Stomach (tissue), 9 donors: ENCODE measurements around the gene DENND2D. TPM values are rescaled to one million over a fixed set of nuclear protein-coding genes. Genes with fewer than 3 reads are reported as not detected.

Source experiments
- DNase-seq, 2 donors: peaks; one replicate each; pipeline versions ENCODE4 v3.0.0 to v3.0.0-alpha.2; 2013 to 2019
- H3K27ac ChIP-seq, 5 donors: fragments of 200-600 bp in 4 of 5; sonication (generic) in 4 of 5; one replicate each; pipeline ENCODE4 v1.5.1; 2013 to 2019; ENCODE audit warnings: mild to moderate bottlenecking in 1 of 5, moderate library complexity in 1 of 5
- H3K27me3 ChIP-seq, 3 donors: fragments of 200-600 bp; sonication (generic); one replicate each; pipeline ENCODE4 v1.5.1; 2017 to 2019; ENCODE audit warnings: mixed run types in 1 of 3
- H3K36me3 ChIP-seq, 4 donors: fragments of 200-600 bp; sonication (generic); 1 replicate in 3 of 4; 2 replicates in 1 of 4; pipeline ENCODE4 v1.5.1; 2016 to 2019
- H3K4me1 ChIP-seq, 4 donors: fragments of 200-600 bp; sonication (generic); one replicate each; pipeline ENCODE4 v1.5.1; 2016 to 2019
- H3K4me3 ChIP-seq, 4 donors: fragments of 200-600 bp; sonication (generic) in 3 of 4; one replicate each; pipeline ENCODE4 v1.5.1; 2016 to 2019; ENCODE audit warnings: mild to moderate bottlenecking in 1 of 4
- H3K9me3 ChIP-seq, 4 donors: fragments of 200-600 bp; sonication (generic); one replicate each; pipeline ENCODE4 v1.5.1; 2016 to 2019
- EP300 ChIP-seq: sonication (generic); formaldehyde crosslinking; IDR thresholded peaks from one replicate; pipeline ENCODE4 v1.6.1; 2017; ENCODE audit warnings: antibody characterized with exemption
- POLR2A ChIP-seq, 4 donors: fragments of 450-650 bp; IDR thresholded peaks; one replicate each; pipeline ENCODE4 v1.6.1; 2016; ENCODE audit warnings: antibody characterized with exemption in 4 of 4, control low read depth in 2 of 4, mild to moderate bottlenecking in 1 of 4, moderate library complexity in 1 of 4
- POLR2AphosphoS5 ChIP-seq, 3 donors: sonication (generic); formaldehyde crosslinking; IDR thresholded peaks; one replicate each; pipeline ENCODE4 v1.6.1; 2016; ENCODE audit warnings: antibody characterized with exemption in 3 of 3
- WGBS, 5 donors: extraction: QIAGEN DNeasy Blood & Tissue Kit in 3 of 5; methylation state at CpG; one replicate each; pipeline versions ENCODE4 v1.1.5 to v1.1.7; 2013 to 2018; 5-methylcytosine and 5-hydroxymethylcytosine counted together
- intact Hi-C: fragments of 100-400 bp; cut with DNase I; formaldehyde crosslinking; loops from one replicate; pipeline ENCODE4 v1.15.1; 2023; ENCODE audit warnings: low total_unique reads
- polyA plus RNA-seq, 3 donors: library from polyadenylated mRNA; stranded (reverse); fragments of 200-250 nt; gene quantifications; one replicate each; pipeline ENCODE4 v1.2.3, GENCODE V29; 2013
- total RNA-seq, 5 donors: library from RNA; depleted of rRNA; stranded (reverse); fragments of >200 nt; gene quantifications; one replicate each; pipeline versions ENCODE4 v1.1.0 to v1.2.3, GENCODE V29; 2014 to 2016
- TF ChIP-seq, protein P1 (sequence below), 7 experiments: fragments of 450-650 bp in 4 of 7; fragments of 200-600 bp in 3 of 7; sonication (generic) in 3 of 7; IDR thresholded peaks; one replicate each; pipeline ENCODE4 v1.5.1; 2016 to 2019; ENCODE audit warnings: antibody characterized with exemption in 7 of 7, control low read depth in 2 of 7, mild to moderate bottlenecking in 1 of 7
- donor health status: healthy with polysubstance abuse.
- donor health status: Bipolar disorder and iron deficiency.
- donor health status: healthy.

Gene DENND2D
- total and polyA plus RNA-seq, 8 donors, result 24.6 to 121 (median 39.5) TPM

- Histone ChIP-seq H3K4me1 (no peaks in the 10 kb centered on the region), H3K9me3 (no peaks in the 10 kb centered on the region), H3K4me3 (no peak overlapping the region), H3K27me3 (peaks cover 0 to 6% (median 0%) of the 10 kb centered on the region in 3 donors), H3K27ac (no peak overlapping the region), H3K36me3 (no peaks in the 10 kb centered on the region)
- TF ChIP-seq POLR2A (IDR thresholded peaks at IDR 0.05) (no peak), POLR2AphosphoS5 (IDR thresholded peaks at IDR 0.05) (no peak), EP300 (no peak)
- TF ChIP-seq, protein P1, sequence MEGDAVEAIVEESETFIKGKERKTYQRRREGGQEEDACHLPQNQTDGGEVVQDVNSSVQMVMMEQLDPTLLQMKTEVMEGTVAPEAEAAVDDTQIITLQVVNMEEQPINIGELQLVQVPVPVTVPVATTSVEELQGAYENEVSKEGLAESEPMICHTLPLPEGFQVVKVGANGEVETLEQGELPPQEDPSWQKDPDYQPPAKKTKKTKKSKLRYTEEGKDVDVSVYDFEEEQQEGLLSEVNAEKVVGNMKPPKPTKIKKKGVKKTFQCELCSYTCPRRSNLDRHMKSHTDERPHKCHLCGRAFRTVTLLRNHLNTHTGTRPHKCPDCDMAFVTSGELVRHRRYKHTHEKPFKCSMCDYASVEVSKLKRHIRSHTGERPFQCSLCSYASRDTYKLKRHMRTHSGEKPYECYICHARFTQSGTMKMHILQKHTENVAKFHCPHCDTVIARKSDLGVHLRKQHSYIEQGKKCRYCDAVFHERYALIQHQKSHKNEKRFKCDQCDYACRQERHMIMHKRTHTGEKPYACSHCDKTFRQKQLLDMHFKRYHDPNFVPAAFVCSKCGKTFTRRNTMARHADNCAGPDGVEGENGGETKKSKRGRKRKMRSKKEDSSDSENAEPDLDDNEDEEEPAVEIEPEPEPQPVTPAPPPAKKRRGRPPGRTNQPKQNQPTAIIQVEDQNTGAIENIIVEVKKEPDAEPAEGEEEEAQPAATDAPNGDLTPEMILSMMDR (IDR thresholded peaks at IDR 0.05), result no peak
- intact Hi-C loops, result no loop called here
- 36 to 60% (median 49%) methylated on average over 1 of the region's 1 CpG for WGBS, 5 donors
- no peak for DNase-seq
Measured at GRCh38 chr1:111236379-111236778, 35.9 kb upstream of the DENND2D start.

- no peak for DNase-seq
- Histone ChIP-seq H3K4me1 (no peaks in the 10 kb centered on the region), H3K27me3 (peaks cover 0 to 6% (median 0%) of the 10 kb centered on the region in 3 donors), H3K9me3 (no peaks in the 10 kb centered on the region), H3K4me3 (no peak overlapping the region), H3K36me3 (no peaks in the 10 kb centered on the region), H3K27ac (no peak overlapping the region)
- 76 to 89% (median 88%) methylated on average over 3 of the region's 3 CpGs for WGBS, 5 donors
- intact Hi-C loops, result no loop called here
- TF ChIP-seq, protein P1 (IDR thresholded peaks at IDR 0.05), result no peak
- TF ChIP-seq EP300 (no peak), POLR2A (IDR thresholded peaks at IDR 0.05) (no peak), POLR2AphosphoS5 (IDR thresholded peaks at IDR 0.05) (no peak)
Measured at GRCh38 chr1:111234866-111235265, 34.4 kb upstream of the DENND2D start.

GRCh38 chr1:111234258-111234657, 33.8 kb upstream of the DENND2D start:
- peaks cover 0 to 6% (median 0%) of the 10 kb centered on the region in 3 donors for H3K27me3 ChIP-seq
- DNase-seq, result no peak
- no peak overlapping the region for H3K4me3 ChIP-seq
- H3K4me1 ChIP-seq, result no peaks in the 10 kb centered on the region
- H3K36me3 ChIP-seq, result no peaks in the 10 kb centered on the region
- H3K9me3 ChIP-seq, result no peaks in the 10 kb centered on the region
- H3K27ac ChIP-seq, result no peak overlapping the region
- no peak for TF ChIP-seq EP300
- TF ChIP-seq, protein P1 (IDR thresholded peaks at IDR 0.05), result no peak
- TF ChIP-seq POLR2A (IDR thresholded peaks at IDR 0.05), result no peak
- no peak for TF ChIP-seq POLR2AphosphoS5 (IDR thresholded peaks at IDR 0.05)
- WGBS, 5 donors, result 88 to 94% (median 92%) methylated on average over 4 of the region's 4 CpGs
- intact Hi-C loops, result no loop called here

GRCh38 chr1:111232134-111232533, 31.7 kb upstream of the DENND2D start:
- DNase-seq, result no peak
- peaks cover 0 to 6% (median 0%) of the 10 kb centered on the region in 3 donors for H3K27me3 ChIP-seq
- WGBS, 5 donors, result 88 to 96% (median 94%) methylated on average over 3 of the region's 3 CpGs
- no peak overlapping the region for H3K4me3 ChIP-seq
- no peak overlapping the region for H3K27ac ChIP-seq
- no peaks in the 10 kb centered on the region for H3K36me3 ChIP-seq
- H3K9me3 ChIP-seq, result no peaks in the 10 kb centered on the region
- peaks cover 8 to 20% (median 18%) of the 10 kb centered on the region in 4 donors for H3K4me1 ChIP-seq
- intact Hi-C loops, result no loop called here
- no peak for TF ChIP-seq POLR2AphosphoS5 (IDR thresholded peaks at IDR 0.05)
- no peak for TF ChIP-seq EP300
- TF ChIP-seq POLR2A (IDR thresholded peaks at IDR 0.05), result no peak
- TF ChIP-seq, protein P1 (IDR thresholded peaks at IDR 0.05), result no peak
